Keratinocyte (primary cell): Measurements from ENCODE around the gene ST3GAL6. TPM values are rescaled to one million over a fixed set of nuclear protein-coding genes. Genes with fewer than 3 reads are reported as not detected.

Experiments
- DNase-seq: peaks from one replicate; pipeline ENCODE4 v3.0.0-alpha.2; 2011; ENCODE audit warnings: low read depth, missing footprints, low spot score
- FAIRE-seq: peaks from 2 replicates; lab custom pipeline; 2011; peaks lifted over from hg19 to GRCh38; lab: Jason Lieb, UNC
- H2AFZ ChIP-seq: 2 replicates; pipeline ENCODE4 v1.6.0; 2012; ENCODE audit warnings: low read length, control low read depth, inconsistent platforms; ENCODE audit not compliant: control insufficient read depth
- H3K27ac ChIP-seq: 2 replicates; pipeline ENCODE4 v1.5.1; 2011; ENCODE audit warnings: low read length; ENCODE audit not compliant: control insufficient read depth, insufficient read depth
- H3K27me3 ChIP-seq: 3 replicates; pipeline ENCODE4 v1.6.0; 2011; ENCODE audit warnings: low read length; ENCODE audit not compliant: control insufficient read depth, insufficient read depth; ENCODE audit errors: extremely low read depth
- H3K36me3 ChIP-seq, 2 experiments: 2 replicates in 1 of 2; 3 replicates in 1 of 2; pipeline ENCODE4 v1.5.1; 2011; ENCODE audit warnings: low read length in 2 of 2, mild to moderate bottlenecking in 1 of 2; ENCODE audit not compliant: control insufficient read depth in 2 of 2, insufficient read depth in 2 of 2; ENCODE audit errors: extremely low read depth in 1 of 2
- H3K4me1 ChIP-seq: 3 replicates; pipeline ENCODE4 v1.5.1; 2011; ENCODE audit warnings: low read length; ENCODE audit not compliant: control insufficient read depth, insufficient read depth; ENCODE audit errors: extremely low read depth
- H3K4me2 ChIP-seq: 3 replicates; pipeline ENCODE4 v1.6.0; 2011; ENCODE audit warnings: low read depth, low read length; ENCODE audit not compliant: control insufficient read depth, insufficient read depth; ENCODE audit errors: extremely low read depth
- H3K4me3 ChIP-seq, 3 experiments: fragments of 200-600 bp in 1 of 3; sonication (generic) in 1 of 3; 2 replicates in 2 of 3; 3 replicates in 1 of 3; pipeline ENCODE4 v1.5.1; 2011 to 2016; ENCODE audit warnings: low read length in 3 of 3, mild to moderate bottlenecking in 3 of 3, control low read depth in 2 of 3, inconsistent platforms in 1 of 3, low read depth in 1 of 3, mixed read lengths in 1 of 3, mixed run types in 1 of 3, moderate library complexity in 1 of 3; ENCODE audit not compliant: control insufficient read depth in 2 of 3, insufficient read depth in 2 of 3; ENCODE audit errors: extremely low read depth in 1 of 3
- H3K79me2 ChIP-seq: 2 replicates; pipeline ENCODE4 v1.6.0; 2012; ENCODE audit warnings: low read length; ENCODE audit not compliant: control insufficient read depth, insufficient read depth
- H3K9ac ChIP-seq: 3 replicates; pipeline ENCODE4 v1.6.0; 2011; ENCODE audit warnings: low read length; ENCODE audit not compliant: control insufficient read depth, insufficient read depth; ENCODE audit errors: extremely low read depth
- H3K9me1 ChIP-seq: 3 replicates; pipeline ENCODE4 v1.6.0; 2011; ENCODE audit warnings: low read length; ENCODE audit not compliant: control insufficient read depth, insufficient read depth; ENCODE audit errors: extremely low read depth
- H3K9me3 ChIP-seq: 2 replicates; pipeline ENCODE4 v1.5.1; 2012; ENCODE audit warnings: low read depth, low read length; ENCODE audit not compliant: control insufficient read depth
- H4K20me1 ChIP-seq: 3 replicates; pipeline ENCODE4 v1.6.0; 2011; ENCODE audit warnings: low read length; ENCODE audit not compliant: control insufficient read depth, insufficient read depth; ENCODE audit errors: extremely low read depth
- EZH2 ChIP-seq: IDR thresholded peaks from one replicate; pipeline ENCODE4 v1.6.1; 2012; ENCODE audit warnings: inconsistent platforms, mild to moderate bottlenecking, low read length, moderate library complexity
- dilution Hi-C: fragments of 300-500 bp; cut with MboI; formaldehyde crosslinking; loops from one replicate; pipeline ENCODE4 v1.7.0; 2020; ENCODE audit warnings: low sequenced_read_pairs; ENCODE audit not compliant: extremely low pct_ligation_motif_present
- polyA plus RNA-seq, 5 experiments: library from polyadenylated mRNA; depleted of rRNA in 3 of 5; stranded (reverse) in 3 of 5; stranded (forward) in 1 of 5; unstranded in 1 of 5; fragments of >200 nt; gene quantifications; 1 replicate in 1 of 5; 2 replicates in 3 of 5; 3 replicates in 1 of 5; pipeline versions ENCODE4 v1.2.1 to v1.2.3, GENCODE V29; 2011 to 2012; ENCODE audit warnings: missing spikeins in 2 of 5, low read depth in 1 of 5, low replicate concordance in 1 of 5
- TF ChIP-seq, protein P1 (sequence below), 3 experiments: IDR thresholded peaks in 1 of 3; conservative IDR thresholded peaks in 1 of 3; optimal IDR thresholded peaks in 1 of 3; 2 replicates in 2 of 3; 3 replicates in 1 of 3; pipeline versions ENCODE3 to v1.5.1; 2011; ENCODE audit warnings: low read length in 3 of 3, mild to moderate bottlenecking in 3 of 3, moderate library complexity in 2 of 3, control low read depth in 1 of 3, inconsistent platforms in 1 of 3; ENCODE audit not compliant: insufficient read depth in 2 of 3; ENCODE audit errors: extremely low read depth in 1 of 3

ST3GAL6 gene
- polyA plus RNA-seq, 1 donor (not counting 4 experiments of a cell fraction or from before 2014, with no cell fraction given) = 5.3 TPM

DNA sequence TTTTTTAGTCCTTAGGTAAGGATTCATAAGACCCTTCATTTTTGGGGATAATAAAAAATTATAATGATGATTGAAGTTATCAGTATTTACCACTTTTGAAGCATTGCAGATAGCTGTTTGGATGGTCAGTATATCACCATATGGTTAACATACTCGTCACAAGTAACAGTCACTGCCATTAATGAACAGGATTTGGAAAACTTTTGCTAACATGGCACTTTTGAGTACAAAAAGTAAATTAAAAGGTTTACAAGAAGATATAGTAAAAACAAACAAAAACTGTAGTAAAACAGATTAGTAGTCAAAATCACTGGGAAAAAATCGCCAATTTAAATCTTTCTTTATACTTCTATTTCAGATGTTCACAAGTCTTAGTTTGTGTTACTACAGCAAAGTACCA, 37.8 kb upstream of the ST3GAL6 start:
- FAIRE-seq (no peak), DNase-seq (no peak)
- Histone ChIP-seq H3K4me1 (peaks cover 9% of the 10 kb centered on the region), H3K36me3 (no peaks in the 10 kb centered on the region), H3K27ac (no peak overlapping the region), H3K9me1 (no peaks in the 10 kb centered on the region), H3K4me3 (no peak overlapping the region), H3K27me3 (no peaks in the 10 kb centered on the region), H3K4me2 (no peak overlapping the region), H3K9ac (no peak overlapping the region), H3K79me2 (no peaks in the 10 kb centered on the region), H4K20me1 (no peaks in the 10 kb centered on the region), H2AFZ (no peak overlapping the region), H3K9me3 (no peaks in the 10 kb centered on the region)
- TF ChIP-seq, protein P1, sequence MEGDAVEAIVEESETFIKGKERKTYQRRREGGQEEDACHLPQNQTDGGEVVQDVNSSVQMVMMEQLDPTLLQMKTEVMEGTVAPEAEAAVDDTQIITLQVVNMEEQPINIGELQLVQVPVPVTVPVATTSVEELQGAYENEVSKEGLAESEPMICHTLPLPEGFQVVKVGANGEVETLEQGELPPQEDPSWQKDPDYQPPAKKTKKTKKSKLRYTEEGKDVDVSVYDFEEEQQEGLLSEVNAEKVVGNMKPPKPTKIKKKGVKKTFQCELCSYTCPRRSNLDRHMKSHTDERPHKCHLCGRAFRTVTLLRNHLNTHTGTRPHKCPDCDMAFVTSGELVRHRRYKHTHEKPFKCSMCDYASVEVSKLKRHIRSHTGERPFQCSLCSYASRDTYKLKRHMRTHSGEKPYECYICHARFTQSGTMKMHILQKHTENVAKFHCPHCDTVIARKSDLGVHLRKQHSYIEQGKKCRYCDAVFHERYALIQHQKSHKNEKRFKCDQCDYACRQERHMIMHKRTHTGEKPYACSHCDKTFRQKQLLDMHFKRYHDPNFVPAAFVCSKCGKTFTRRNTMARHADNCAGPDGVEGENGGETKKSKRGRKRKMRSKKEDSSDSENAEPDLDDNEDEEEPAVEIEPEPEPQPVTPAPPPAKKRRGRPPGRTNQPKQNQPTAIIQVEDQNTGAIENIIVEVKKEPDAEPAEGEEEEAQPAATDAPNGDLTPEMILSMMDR (optimal IDR thresholded peaks at IDR 0.05 in 1 of 3, IDR thresholded peaks at IDR 0.05 in 1 of 3, conservative IDR thresholded peaks at IDR 0.05 in 1 of 3; ENCODE audit: extremely low read depth in 1 of 3, insufficient read depth in 2 of 3, low read length in 3 of 3) = no peak
- TF ChIP-seq EZH2 = no peak
- dilution Hi-C loops = no loop called here

DNA sequence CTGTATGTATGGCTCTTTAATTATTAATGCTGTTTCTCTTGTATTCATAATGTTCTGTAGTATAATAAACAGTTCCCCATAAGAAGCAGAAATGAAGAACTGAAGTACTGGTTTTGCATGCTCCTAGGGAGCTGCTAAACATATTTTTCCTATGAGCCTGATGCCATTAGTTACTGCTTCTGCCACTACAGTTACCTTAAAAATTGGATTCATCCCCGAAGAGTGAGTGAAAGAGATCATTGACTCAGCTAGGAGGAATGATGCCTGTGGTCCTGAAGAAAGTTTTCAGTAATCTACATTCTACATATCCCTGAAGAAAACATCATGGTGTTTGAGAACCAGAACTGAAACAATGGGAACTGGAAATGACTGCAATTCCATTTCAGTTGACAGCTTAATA, 37.1 kb upstream of the ST3GAL6 start:
- no peaks in the 10 kb centered on the region for H4K20me1 ChIP-seq
- H3K4me3 ChIP-seq = no peak overlapping the region
- H3K4me2 ChIP-seq = no peak overlapping the region
- no peaks in the 10 kb centered on the region for H3K79me2 ChIP-seq
- no peak overlapping the region for H3K9ac ChIP-seq
- peaks cover 13% of the 10 kb centered on the region for H3K4me1 ChIP-seq
- H3K9me1 ChIP-seq = no peaks in the 10 kb centered on the region
- H3K36me3 ChIP-seq = no peaks in the 10 kb centered on the region
- dilution Hi-C loops = no loop called here
- no peak overlapping the region for H2AFZ ChIP-seq
- no peak overlapping the region for H3K27ac ChIP-seq
- DNase-seq (no peak), FAIRE-seq (peak; percentile 36)
- H3K9me3 ChIP-seq = no peaks in the 10 kb centered on the region
- TF ChIP-seq EZH2 = no peak
- TF ChIP-seq, protein P1 (optimal IDR thresholded peaks at IDR 0.05 in 1 of 3, IDR thresholded peaks at IDR 0.05 in 1 of 3, conservative IDR thresholded peaks at IDR 0.05 in 1 of 3; ENCODE audit: extremely low read depth in 1 of 3, insufficient read depth in 2 of 3, low read length in 3 of 3) = no peak
- no peaks in the 10 kb centered on the region for H3K27me3 ChIP-seq
